K562 (cell line): ENCODE data around the gene HEMK1. TPM values are rescaled to one million over a fixed set of nuclear protein-coding genes. Genes with fewer than 3 reads are reported as not detected.

Source experiments
- BHLHE40 ChIP-seq: IDR thresholded peaks from 2 replicates; pipeline ENCODE4 v1.6.1; 2011; ENCODE audit warnings: low read length, improper control_type of control experiment
- BRD4 ChIP-seq: fragments of 200-600 bp; sonication (generic); IDR thresholded peaks from 2 replicates; pipeline ENCODE4 v1.6.1; 2017; ENCODE audit warnings: inconsistent platforms
- CREB5 ChIP-seq: fragments of 250-450 bp; sonication (Bioruptor Pico); IDR thresholded peaks from 2 replicates; pipeline ENCODE4 v1.5.0; 2020; ENCODE audit warnings: mild to moderate bottlenecking
- CTCFL ChIP-seq: IDR thresholded peaks from 2 replicates; pipeline ENCODE4 v1.6.1; 2011; ENCODE audit warnings: borderline replicate concordance, low read depth, mild to moderate bottlenecking, moderate library complexity, low read length; ENCODE audit not compliant: insufficient read depth, poor library complexity, severe bottlenecking
- E2F3 ChIP-seq: fragments of 250-450 bp; sonication (Bioruptor Pico); IDR thresholded peaks from 2 replicates; pipeline ENCODE4 v1.4.0; 2020; ENCODE audit warnings: mild to moderate bottlenecking
- E2F6 ChIP-seq, 2 experiments: IDR thresholded peaks; 2 replicates each; pipeline ENCODE4 v1.6.1; 2011; ENCODE audit warnings: borderline replicate concordance in 1 of 2, control low read depth in 1 of 2, low read depth in 1 of 2, low read length in 1 of 2, mild to moderate bottlenecking in 1 of 2, mixed read lengths in 1 of 2, moderate library complexity in 1 of 2; ENCODE audit not compliant: insufficient read depth in 1 of 2, insufficient read length in 1 of 2, poor library complexity in 1 of 2, severe bottlenecking in 1 of 2; ENCODE audit errors: extremely low read depth in 1 of 2
- ELF4 ChIP-seq: fragments of 450-650 bp; formaldehyde crosslinking; IDR thresholded peaks from 2 replicates; pipeline ENCODE4 v1.4.0; 2022; ENCODE audit warnings: missing genetic modification characterization
- EP400 ChIP-seq: fragments of 450-650 bp; IDR thresholded peaks from 2 replicates; pipeline ENCODE4 v1.6.1; 2017; ENCODE audit warnings: antibody characterized with exemption, mild to moderate bottlenecking, moderate library complexity
- KHSRP ChIP-seq: fragments of 450-650 bp; IDR thresholded peaks from 2 replicates; pipeline ENCODE4 v1.6.1; 2017
- MYC ChIP-seq, 2 experiments: fragments of 250-450 bp in 1 of 2; sonication (Bioruptor Pico) in 1 of 2; IDR thresholded peaks; 2 replicates each; pipeline versions ENCODE4 v1.5.1 to v1.6.1; 2012 to 2021; ENCODE audit warnings: low read depth in 2 of 2, borderline replicate concordance in 1 of 2, improper control_type of control experiment in 1 of 2, low read length in 1 of 2, mild to moderate bottlenecking in 1 of 2, moderate library complexity in 1 of 2
- NR2F6 ChIP-seq: fragments of 450-650 bp; formaldehyde crosslinking; IDR thresholded peaks from 2 replicates; pipeline ENCODE4 v1.4.0; 2020; ENCODE audit warnings: mild to moderate bottlenecking
- NR3C1 ChIP-seq: sonication (generic); formaldehyde crosslinking; IDR thresholded peaks from 2 replicates; pipeline ENCODE4 v1.8.1; 2022; ENCODE audit warnings: missing genetic modification reagents
- PHF8 ChIP-seq: fragments of 200-600 bp; sonication (generic); IDR thresholded peaks from 2 replicates; pipeline ENCODE4 v1.6.1; 2012; ENCODE audit warnings: mixed run types, mild to moderate bottlenecking, inconsistent platforms, low read length, moderate library complexity, borderline replicate concordance
- RBM14 ChIP-seq: fragments of 200-400 bp; formaldehyde crosslinking; IDR thresholded peaks from 2 replicates; pipeline ENCODE4 v1.6.1; 2018; ENCODE audit warnings: low read depth, mild to moderate bottlenecking, low read length, moderate library complexity, borderline replicate concordance; ENCODE audit not compliant: insufficient read depth
- SIN3A ChIP-seq, 2 experiments: fragments of 150-350 bp in 1 of 2; IDR thresholded peaks; 2 replicates each; pipeline ENCODE4 v1.6.1; 2011 to 2016; ENCODE audit warnings: borderline replicate concordance in 2 of 2, low read depth in 2 of 2, low read length in 2 of 2, mild to moderate bottlenecking in 2 of 2, moderate library complexity in 2 of 2; ENCODE audit not compliant: control insufficient read depth in 1 of 2
- SRF ChIP-seq, 2 experiments: fragments of 250-450, 450-650 bp in 1 of 2; sonication (Bioruptor Pico) in 1 of 2; sonication (generic) in 1 of 2; formaldehyde crosslinking; IDR thresholded peaks; 2 replicates each; pipeline versions ENCODE4 v1.5.0 to v1.5.1; 2020 to 2022; ENCODE audit warnings: mild to moderate bottlenecking in 1 of 2, missing genetic modification reagents in 1 of 2
- USF2 ChIP-seq: sonication (generic); formaldehyde crosslinking; IDR thresholded peaks from 2 replicates; pipeline ENCODE4 v1.5.0; 2020; ENCODE audit warnings: missing genetic modification reagents
- ZNF165 ChIP-seq: fragments of 250-450 bp; sonication (Bioruptor Pico); IDR thresholded peaks from 2 replicates; pipeline ENCODE4 v1.4.0; 2020; ENCODE audit warnings: borderline replicate concordance
- ZNF583 ChIP-seq: fragments of 250-450 bp; sonication (Bioruptor Pico); IDR thresholded peaks from 2 replicates; pipeline ENCODE4 v1.4.0; 2020
- ZNF586 ChIP-seq: fragments of 450-650 bp; formaldehyde crosslinking; conservative IDR thresholded peaks from 2 replicates; pipeline ENCODE4 v1.4.0; 2020; ENCODE audit warnings: mild to moderate bottlenecking, moderate library complexity
- ZNF766 ChIP-seq: fragments of 200-800 bp; sonication (Bioruptor generic); conservative IDR thresholded peaks from 2 replicates; pipeline ENCODE4 v1.6.1; 2016; ENCODE audit warnings: missing genetic modification characterization, missing compliant biosample characterization
- ZNF77 ChIP-seq: fragments of 250-450 bp; sonication (Bioruptor Pico); IDR thresholded peaks from 2 replicates; pipeline ENCODE4 v1.5.0; 2020
- polyA plus RNA-seq, 8 experiments: library from polyadenylated mRNA; depleted of rRNA in 4 of 8; stranded (reverse) in 5 of 8; unstranded in 3 of 8; fragments of >200 nt; fragmentation: Nextera tagmentation in 2 of 8; fragmentation: Illumina TruSeq in 1 of 8; extraction: Ambion mirVana in 2 of 8; extraction: Trizol in 1 of 8; gene quantifications; 2 replicates each; pipeline versions ENCODE4 v1.2.1 to v1.2.3, GENCODE V29; 2011 to 2014; ENCODE audit warnings: inconsistent platforms in 1 of 8, missing spikeins in 1 of 8
- total RNA-seq, 7 experiments: library from RNA; depleted of rRNA in 6 of 7; stranded (reverse); fragments of >200 nt in 6 of 7; fragmentation: Illumina TruSeq in 2 of 7; extraction: Trizol in 2 of 7; gene quantifications; 2 replicates each; pipeline versions ENCODE4 v1.2.1 to v1.2.3, GENCODE V29; 2011 to 2021; ENCODE audit warnings: low replicate concordance in 1 of 7

The HEMK1 gene
- total and polyA plus RNA-seq, 9 of the 15 experiments (the other 6 are each of a cell fraction or from before 2014, with no cell fraction given), result 2.0 to 16.8 (median 11.4) TPM

- TF ChIP-seq ZNF165 (CRISPR knock-in tag) (no peak), CTCFL (no peak), MYC (IDR thresholded peaks at IDR 0.05; ENCODE audit: low read depth, low read length) (peak; percentile 54; the same call in 1 of the 2 replicates), MYC (CRISPR knock-in tag; IDR thresholded peaks at IDR 0.05; ENCODE audit: borderline replicate concordance, low read depth) (no peak), CREB5 (no peak), SRF (CRISPR knock-in tag; IDR thresholded peaks at IDR 0.05) (no peak), PHF8 (peak; percentile 62; the same call in 1 of the 2 replicates), RBM14 (no peak), USF2 (CRISPR knock-in tag) (peak; percentile 77), ZNF586 (CRISPR knock-in tag) (no peak), EP400 (peak; percentile 61; the same call in 1 of the 2 replicates), NR3C1 (no peak), KHSRP (no peak), ELF4 (CRISPR knock-in tag) (no peak), NR2F6 (CRISPR knock-in tag) (no peak), E2F3 (no peak), BRD4 (no peak), ZNF583 (CRISPR knock-in tag) (no peak), E2F6 (IDR thresholded peaks at IDR 0.05; ENCODE audit: borderline replicate concordance in 1 of 2, extremely low read depth in 1 of 2, insufficient read depth in 1 of 2, insufficient read length in 1 of 2, low read depth in 1 of 2, low read length in 1 of 2, poor library complexity in 1 of 2, severe bottlenecking in 1 of 2) (peak in 1 of 2 experiments; percentile 46), ZNF77 (CRISPR knock-in tag) (no peak), BHLHE40 (0 out of 2 replicates have a peak, but pooled peaks have one; percentile 30), ZNF766 (CRISPR knock-in tag) (0 out of 2 replicates have a peak, but pooled peaks have one; percentile 29), SIN3A (IDR thresholded peaks at IDR 0.05; ENCODE audit: borderline replicate concordance in 2 of 2, control insufficient read depth in 1 of 2, low read depth in 2 of 2, low read length in 2 of 2) (no peak)
Observed at GRCh38 chr3:50617096-50617791, 47.9 kb downstream of the HEMK1 start, which contains the start of gene MAPKAPK3 (continued).
